ENCODE measurements around the gene KYNU.

Gene KYNU

DNA sequence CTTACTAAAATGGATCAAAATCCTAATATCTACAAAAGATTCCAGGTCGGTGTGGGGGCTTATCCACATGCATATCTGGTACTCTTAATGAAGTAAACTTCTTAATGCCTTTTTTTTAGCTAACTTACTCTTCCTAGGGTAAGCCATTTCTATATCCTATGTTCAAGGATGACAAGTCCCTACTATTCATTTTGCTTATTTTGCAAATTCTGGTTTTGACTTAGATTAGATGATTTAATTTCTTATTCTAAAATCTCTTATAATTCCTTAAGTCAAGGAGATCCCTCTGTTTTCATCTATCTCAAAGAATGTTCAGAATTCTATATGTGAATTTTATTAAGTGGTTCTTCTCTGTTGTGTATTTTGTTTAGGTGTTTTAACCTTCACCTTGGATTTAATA is 79.7 kb downstream of the KYNU start:
- no peaks in the 10 kb centered on the region for H3K79me2 ChIP-seq (ENCODE audit: control insufficient read depth, insufficient read depth, low read length, poor library complexity)
- H4K8ac ChIP-seq (ENCODE audit: low read depth, low read length): no peak overlapping the region
- no peak overlapping the region for H3K9ac ChIP-seq (ENCODE audit: low read length)
- H2BK12ac ChIP-seq (ENCODE audit: low read length): no peak overlapping the region
- no peak overlapping the region for H3K14ac ChIP-seq (ENCODE audit: low read length)
- no peak overlapping the region for H2BK120ac ChIP-seq (ENCODE audit: insufficient read depth, low read length, poor library complexity)
- no peak overlapping the region for H3K4ac ChIP-seq (ENCODE audit: low read depth, low read length)
- H2AFZ ChIP-seq (ENCODE audit: insufficient read depth, low read length, poor library complexity): no peak overlapping the region
- H3K36me3 ChIP-seq (ENCODE audit: control insufficient read depth in 1 of 2, insufficient read depth in 2 of 2, low read length in 2 of 2): no peaks in the 10 kb centered on the region
- no CpG with 5 or more reads among the region's 1 CpG for WGBS (ENCODE audit: extremely low coverage, insufficient coverage, insufficient read length)
- no peak overlapping the region for H3K4me2 ChIP-seq (ENCODE audit: low read length)
- DNase-seq: no peak
- no peak overlapping the region for H2BK5ac ChIP-seq (ENCODE audit: low read depth, low read length, poor library complexity)
- no peak overlapping the region for H3K18ac ChIP-seq (ENCODE audit: low read length)
- H3K4me3 ChIP-seq (ENCODE audit: low read depth, low read length): no peak overlapping the region
- H3K9me3 ChIP-seq (ENCODE audit: insufficient read depth, low read depth, low read length): no peaks in the 10 kb centered on the region
- H3K27me3 ChIP-seq (ENCODE audit: insufficient read depth, low read length): no peaks in the 10 kb centered on the region
- H3K79me1 ChIP-seq (ENCODE audit: low read length): no peaks in the 10 kb centered on the region
- no peak overlapping the region for H3K23ac ChIP-seq (ENCODE audit: low read length)
- H4K12ac ChIP-seq (ENCODE audit: low read depth, low read length): no peak overlapping the region
- no peak overlapping the region for H3K27ac ChIP-seq (ENCODE audit: low read depth, low read length)
- no peaks in the 10 kb centered on the region for H3K4me1 ChIP-seq (ENCODE audit: control insufficient read depth in 1 of 2, insufficient read depth in 2 of 2, low read length in 2 of 2)
- no peak overlapping the region for H2AK5ac ChIP-seq (ENCODE audit: low read length)
- no peak overlapping the region for H4K91ac ChIP-seq (ENCODE audit: low read depth, low read length)

DNA sequence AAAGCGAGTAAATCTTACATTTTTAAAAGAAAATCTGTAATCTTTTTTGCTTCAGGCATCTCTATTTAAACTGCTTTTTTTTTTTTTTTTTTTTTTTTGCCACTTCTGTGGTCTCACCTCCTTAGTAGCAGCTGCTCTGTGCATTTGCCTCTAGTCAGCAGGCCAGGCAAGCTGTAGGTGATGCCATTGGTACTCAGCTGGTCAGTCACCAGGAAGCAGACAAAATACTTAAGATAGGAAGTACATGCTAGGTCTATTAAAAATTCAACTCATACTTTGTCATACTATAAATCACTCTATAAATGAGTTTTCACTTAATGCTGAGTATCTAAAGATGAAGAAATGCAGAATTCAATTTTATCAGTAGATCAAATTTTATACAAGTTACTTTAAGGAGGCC is 83.7 kb downstream of the KYNU start:
- no peaks in the 10 kb centered on the region for H3K9me3 ChIP-seq (ENCODE audit: insufficient read depth, low read depth, low read length)
- H3K18ac ChIP-seq (ENCODE audit: low read length): no peak overlapping the region
- no peak overlapping the region for H3K9ac ChIP-seq (ENCODE audit: low read length)

DNA sequence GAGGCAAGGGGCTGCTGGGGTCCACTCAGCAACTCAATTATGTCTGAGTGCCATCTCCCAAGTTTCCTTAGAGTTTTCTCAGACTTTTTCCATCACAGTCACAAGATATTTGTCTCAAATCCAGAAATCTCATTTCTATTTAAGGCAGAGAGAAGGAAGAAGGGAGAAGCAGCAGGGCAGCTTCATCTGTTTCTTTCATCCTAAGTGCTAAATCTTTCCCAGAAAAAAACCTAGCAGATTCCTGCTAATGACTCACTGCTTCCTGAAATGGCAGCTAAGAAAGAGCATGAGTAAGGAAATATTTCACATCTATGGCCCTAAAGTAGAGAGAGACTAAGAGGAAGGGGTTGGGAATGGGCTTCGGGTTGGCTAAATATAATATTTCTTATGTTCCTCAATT is 88.0 kb downstream of the KYNU start:
- no peak overlapping the region for H3K4me2 ChIP-seq (ENCODE audit: low read length)
- no peaks in the 10 kb centered on the region for H3K79me2 ChIP-seq (ENCODE audit: control insufficient read depth, insufficient read depth, low read length, poor library complexity)
- peak in 1 of 2 donors; percentile 28 for DNase-seq
- no peak overlapping the region for H4K12ac ChIP-seq (ENCODE audit: low read depth, low read length)
- H3K4me1 ChIP-seq (ENCODE audit: control insufficient read depth in 1 of 2, insufficient read depth in 2 of 2, low read length in 2 of 2): no peaks in the 10 kb centered on the region
- H3K14ac ChIP-seq (ENCODE audit: low read length): no peak overlapping the region
- no peak overlapping the region for H2BK12ac ChIP-seq (ENCODE audit: low read length)
- H4K8ac ChIP-seq (ENCODE audit: low read depth, low read length): no peak overlapping the region
- WGBS (ENCODE audit: extremely low coverage, insufficient coverage, insufficient read length): no CpG with 5 or more reads among the region's 1 CpG
- no peak overlapping the region for H3K9ac ChIP-seq (ENCODE audit: low read length)
- H3K79me1 ChIP-seq (ENCODE audit: low read length): no peaks in the 10 kb centered on the region
- no peak overlapping the region for H2BK5ac ChIP-seq (ENCODE audit: low read depth, low read length, poor library complexity)
- no peaks in the 10 kb centered on the region for H3K9me3 ChIP-seq (ENCODE audit: insufficient read depth, low read depth, low read length)
- H2BK120ac ChIP-seq (ENCODE audit: insufficient read depth, low read length, poor library complexity): no peak overlapping the region
- no peak overlapping the region for H3K23ac ChIP-seq (ENCODE audit: low read length)
- no peak overlapping the region for H3K4ac ChIP-seq (ENCODE audit: low read depth, low read length)
- H3K18ac ChIP-seq (ENCODE audit: low read length): no peak overlapping the region
- H2AK5ac ChIP-seq (ENCODE audit: low read length): no peak overlapping the region
- no peak overlapping the region for H2AFZ ChIP-seq (ENCODE audit: insufficient read depth, low read length, poor library complexity)
- H3K4me3 ChIP-seq (ENCODE audit: low read depth, low read length): no peak overlapping the region
- H4K91ac ChIP-seq (ENCODE audit: low read depth, low read length): no peak overlapping the region
- H3K27me3 ChIP-seq (ENCODE audit: insufficient read depth, low read length): no peaks in the 10 kb centered on the region
- peak overlapping the region; percentile 45 for H3K27ac ChIP-seq (ENCODE audit: low read depth, low read length)
- H3K36me3 ChIP-seq (ENCODE audit: control insufficient read depth in 1 of 2, insufficient read depth in 2 of 2, low read length in 2 of 2): no peaks in the 10 kb centered on the region

More for the DNA sequence above, 83.7 kb downstream of the KYNU start:
- no peak overlapping the region for H3K4me3 ChIP-seq (ENCODE audit: low read depth, low read length)
- no peak overlapping the region for H2AK5ac ChIP-seq (ENCODE audit: low read length)
- H3K4me1 ChIP-seq (ENCODE audit: control insufficient read depth in 1 of 2, insufficient read depth in 2 of 2, low read length in 2 of 2): no peaks in the 10 kb centered on the region
- no peak overlapping the region for H2BK5ac ChIP-seq (ENCODE audit: low read depth, low read length, poor library complexity)
- no peak for DNase-seq
- H3K14ac ChIP-seq (ENCODE audit: low read length): no peak overlapping the region
- H3K27ac ChIP-seq (ENCODE audit: low read depth, low read length): no peak overlapping the region
- no peak overlapping the region for H4K8ac ChIP-seq (ENCODE audit: low read depth, low read length)
- no peak overlapping the region for H2BK120ac ChIP-seq (ENCODE audit: insufficient read depth, low read length, poor library complexity)
- no peak overlapping the region for H4K91ac ChIP-seq (ENCODE audit: low read depth, low read length)
- no peak overlapping the region for H2BK12ac ChIP-seq (ENCODE audit: low read length)
- no peaks in the 10 kb centered on the region for H3K27me3 ChIP-seq (ENCODE audit: insufficient read depth, low read length)
- no peak overlapping the region for H3K4me2 ChIP-seq (ENCODE audit: low read length)
- H3K36me3 ChIP-seq (ENCODE audit: control insufficient read depth in 1 of 2, insufficient read depth in 2 of 2, low read length in 2 of 2): no peaks in the 10 kb centered on the region
- no peak overlapping the region for H3K4ac ChIP-seq (ENCODE audit: low read depth, low read length)
- no peaks in the 10 kb centered on the region for H3K79me2 ChIP-seq (ENCODE audit: control insufficient read depth, insufficient read depth, low read length, poor library complexity)
- H4K12ac ChIP-seq (ENCODE audit: low read depth, low read length): no peak overlapping the region
- WGBS (ENCODE audit: extremely low coverage, insufficient coverage, insufficient read length): no CpG with 5 or more reads among the region's 1 CpG
- no peak overlapping the region for H3K23ac ChIP-seq (ENCODE audit: low read length)
- no peaks in the 10 kb centered on the region for H3K79me1 ChIP-seq (ENCODE audit: low read length)
- no peak overlapping the region for H2AFZ ChIP-seq (ENCODE audit: insufficient read depth, low read length, poor library complexity)

DNA sequence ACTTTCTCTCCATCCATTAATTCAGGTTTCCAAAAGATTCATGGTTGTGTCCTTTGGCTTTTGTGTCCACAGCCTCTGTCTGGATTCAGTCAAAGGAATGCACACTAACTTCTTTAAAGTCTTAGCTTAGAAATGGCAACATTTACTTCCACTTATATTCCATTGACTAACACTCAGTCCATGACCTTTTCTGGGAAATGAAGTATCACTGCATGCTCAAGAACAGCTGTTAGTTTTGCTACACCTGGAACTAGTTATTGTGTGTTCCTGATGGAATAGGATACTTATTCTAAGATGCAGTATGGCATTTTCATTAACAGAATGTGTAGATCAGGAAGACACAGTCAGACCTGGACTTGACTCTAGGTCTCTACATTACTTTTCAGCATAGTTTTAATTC is 88.8 kb downstream of the KYNU start:
- no peak overlapping the region for H2BK12ac ChIP-seq (ENCODE audit: low read length)

More for the DNA sequence above, 88.8 kb downstream of the KYNU start:
- no peak overlapping the region for H2AFZ ChIP-seq (ENCODE audit: insufficient read depth, low read length, poor library complexity)
- no peak overlapping the region for H2BK120ac ChIP-seq (ENCODE audit: insufficient read depth, low read length, poor library complexity)
- no peaks in the 10 kb centered on the region for H3K9me3 ChIP-seq (ENCODE audit: insufficient read depth, low read depth, low read length)
- H3K79me2 ChIP-seq (ENCODE audit: control insufficient read depth, insufficient read depth, low read length, poor library complexity): no peaks in the 10 kb centered on the region
- no peak overlapping the region for H3K9ac ChIP-seq (ENCODE audit: low read length)
- DNase-seq: no peak
- H3K18ac ChIP-seq (ENCODE audit: low read length): no peak overlapping the region
- no peak overlapping the region for H3K4me3 ChIP-seq (ENCODE audit: low read depth, low read length)
- no peak overlapping the region for H3K14ac ChIP-seq (ENCODE audit: low read length)
- no peak overlapping the region for H3K23ac ChIP-seq (ENCODE audit: low read length)
- no peak overlapping the region for H2AK5ac ChIP-seq (ENCODE audit: low read length)
- H3K36me3 ChIP-seq (ENCODE audit: control insufficient read depth in 1 of 2, insufficient read depth in 2 of 2, low read length in 2 of 2): no peaks in the 10 kb centered on the region
- H3K79me1 ChIP-seq (ENCODE audit: low read length): no peaks in the 10 kb centered on the region
- no peak overlapping the region for H3K27ac ChIP-seq (ENCODE audit: low read depth, low read length)
- H4K8ac ChIP-seq (ENCODE audit: low read depth, low read length): no peak overlapping the region
- no peak overlapping the region for H2BK5ac ChIP-seq (ENCODE audit: low read depth, low read length, poor library complexity)
- no peak overlapping the region for H4K12ac ChIP-seq (ENCODE audit: low read depth, low read length)
- no peaks in the 10 kb centered on the region for H3K27me3 ChIP-seq (ENCODE audit: insufficient read depth, low read length)
- no peak overlapping the region for H3K4me2 ChIP-seq (ENCODE audit: low read length)
- H3K4me1 ChIP-seq (ENCODE audit: control insufficient read depth in 1 of 2, insufficient read depth in 2 of 2, low read length in 2 of 2): no peaks in the 10 kb centered on the region
- no peak overlapping the region for H3K4ac ChIP-seq (ENCODE audit: low read depth, low read length)
- no peak overlapping the region for H4K91ac ChIP-seq (ENCODE audit: low read depth, low read length)
